GM12864 (cell line): ENCODE measurements around the gene COL8A1.

ENCODE experiments used
- DNase-seq: peaks from one replicate; pipeline ENCODE4 v3.0.0-alpha.2; 2011; ENCODE audit warnings: low read depth
- H3K4me3 ChIP-seq: 2 replicates; pipeline ENCODE4 v1.5.1; 2011; ENCODE audit warnings: mild to moderate bottlenecking, low read depth, low read length, control low read depth
- CTCF ChIP-seq: IDR thresholded peaks from 2 replicates; pipeline ENCODE4 v1.5.1; 2011; ENCODE audit warnings: low read depth, mild to moderate bottlenecking, moderate library complexity, low read length, control low read depth, inconsistent platforms; ENCODE audit errors: missing control alignments

Gene COL8A1

GRCh38 chr3:99755831-99756230, 117.4 kb downstream of the COL8A1 start:
- no peak overlapping the region for H3K4me3 ChIP-seq
- TF ChIP-seq CTCF, result no peak
- DNase-seq, result no peak

GRCh38 chr3:99757966-99758365, 119.6 kb downstream of the COL8A1 start:
- no peak overlapping the region for H3K4me3 ChIP-seq
- DNase-seq, result no peak
- TF ChIP-seq CTCF, result no peak

GRCh38 chr3:99758502-99759177, 120.2 kb downstream of the COL8A1 start:
- no peak for TF ChIP-seq CTCF
- no peak overlapping the region for H3K4me3 ChIP-seq
- DNase-seq, result no peak

- TF ChIP-seq CTCF, result no peak
- DNase-seq, result no peak
- H3K4me3 ChIP-seq, result no peak overlapping the region
Measured at GRCh38 chr3:99760031-99760430, 121.6 kb downstream of the COL8A1 start.

- no peak overlapping the region for H3K4me3 ChIP-seq
- no peak for TF ChIP-seq CTCF
- no peak for DNase-seq
Measured at GRCh38 chr3:99760629-99761028, 122.2 kb downstream of the COL8A1 start.

GRCh38 chr3:99761415-99762165, 123.2 kb downstream of the COL8A1 start:
- DNase-seq, result no peak
- no peak for TF ChIP-seq CTCF
- H3K4me3 ChIP-seq, result no peak overlapping the region
